HUES64 (cell line): ENCODE measurements around the gene GSS.

ENCODE experiments used
- H3K27ac ChIP-seq: 2 replicates; pipeline ENCODE4 v1.7.0; 2013; ENCODE audit warnings: low read depth, low read length, inconsistent platforms
- H3K27me3 ChIP-seq: 2 replicates; pipeline ENCODE4 v1.6.1; 2013; ENCODE audit warnings: mild to moderate bottlenecking, low read length; ENCODE audit not compliant: insufficient read depth
- H3K36me3 ChIP-seq: 2 replicates; pipeline ENCODE4 v1.6.1; 2013; ENCODE audit warnings: mild to moderate bottlenecking, low read length; ENCODE audit not compliant: insufficient read depth
- H3K4me1 ChIP-seq: 2 replicates; pipeline ENCODE4 v1.6.1; 2013; ENCODE audit warnings: mild to moderate bottlenecking, low read length, moderate library complexity; ENCODE audit not compliant: insufficient read depth
- H3K4me3 ChIP-seq: 2 replicates; pipeline ENCODE4 v1.5.1; 2013; ENCODE audit warnings: mild to moderate bottlenecking, low read length, moderate library complexity
- H3K9ac ChIP-seq: 2 replicates; pipeline ENCODE4 v1.6.1; 2013; ENCODE audit warnings: mild to moderate bottlenecking, low read depth, low read length
- H3K9me3 ChIP-seq: 2 replicates; pipeline ENCODE4 v1.6.1; 2013; ENCODE audit warnings: low read depth, low read length; ENCODE audit not compliant: insufficient read depth
- WGBS: fragments of 150-250, 120-280 bp; methylation state at CpG from one replicate; pipeline ENCODE4 v1.1.7; 2013; ENCODE audit warnings: missing lambda C conversion rate; 5-methylcytosine and 5-hydroxymethylcytosine counted together

The GSS gene

GRCh38 chr20:34983995-34984735, 28.6 kb upstream of the GSS start:
- WGBS = 17% methylated on average over 14 of the region's 14 CpGs
- H3K27ac ChIP-seq = no peak overlapping the region
- no peaks in the 10 kb centered on the region for H3K9me3 ChIP-seq
- H3K27me3 ChIP-seq = peaks cover 46% of the 10 kb centered on the region
- no peaks in the 10 kb centered on the region for H3K36me3 ChIP-seq
- peak overlapping the region; percentile 2; the same call in 1 of the 2 replicates for H3K4me3 ChIP-seq
- H3K4me1 ChIP-seq = peaks cover 26% of the 10 kb centered on the region
- no peak overlapping the region; the same call in 1 of the 2 replicates for H3K9ac ChIP-seq

- 51% methylated on average over 5 of the region's 5 CpGs for WGBS
- Histone ChIP-seq H3K27ac (no peak overlapping the region), H3K4me3 (peak overlapping the region; percentile 2; the same call in 1 of the 2 replicates), H3K27me3 (peaks cover 46% of the 10 kb centered on the region), H3K4me1 (peaks cover 26% of the 10 kb centered on the region), H3K9me3 (no peaks in the 10 kb centered on the region), H3K9ac (no peak overlapping the region; the same call in 1 of the 2 replicates), H3K36me3 (no peaks in the 10 kb centered on the region)
Observed at GRCh38 chr20:34983089-34983820, 27.6 kb upstream of the GSS start.

- WGBS = 91% methylated on average over 21 of the region's 21 CpGs
- Histone ChIP-seq H3K36me3 (no peaks in the 10 kb centered on the region), H3K27ac (no peak overlapping the region), H3K4me1 (peaks cover 26% of the 10 kb centered on the region), H3K4me3 (no peak overlapping the region), H3K9ac (no peak overlapping the region), H3K27me3 (peaks cover 46% of the 10 kb centered on the region), H3K9me3 (no peaks in the 10 kb centered on the region)
Observed at GRCh38 chr20:34982270-34983088, 26.9 kb upstream of the GSS start.

- H3K9me3 ChIP-seq = no peaks in the 10 kb centered on the region
- H3K27ac ChIP-seq = no peak overlapping the region
- peaks cover 38% of the 10 kb centered on the region for H3K27me3 ChIP-seq
- WGBS = 88% methylated on average over 22 of the region's 22 CpGs
- H3K36me3 ChIP-seq = no peaks in the 10 kb centered on the region
- peaks cover 26% of the 10 kb centered on the region for H3K4me1 ChIP-seq
- no peak overlapping the region for H3K4me3 ChIP-seq
- no peak overlapping the region for H3K9ac ChIP-seq
Observed at GRCh38 chr20:34980543-34981233, 25.1 kb upstream of the GSS start.

- Histone ChIP-seq H3K4me1 (peaks cover 20% of the 10 kb centered on the region), H3K27me3 (peaks cover 27% of the 10 kb centered on the region), H3K27ac (no peak overlapping the region), H3K36me3 (no peaks in the 10 kb centered on the region), H3K4me3 (no peak overlapping the region), H3K9me3 (no peaks in the 10 kb centered on the region), H3K9ac (no peak overlapping the region)
- 91% methylated on average over 42 of the region's 42 CpGs for WGBS
Observed at GRCh38 chr20:34979366-34980153, 24.0 kb upstream of the GSS start.

- 89% methylated on average over 10 of the region's 10 CpGs for WGBS
- peaks cover 12% of the 10 kb centered on the region for H3K4me1 ChIP-seq
Observed at GRCh38 chr20:34978092-34978744, 22.6 kb upstream of the GSS start.

GRCh38 chr20:34977365-34978091, 21.9 kb upstream of the GSS start:
- no peak overlapping the region for H3K9ac ChIP-seq
- WGBS = 64% methylated on average over 17 of the region's 17 CpGs
- H3K4me1 ChIP-seq = peaks cover 7% of the 10 kb centered on the region; the same call in 1 of the 2 replicates
- no peaks in the 10 kb centered on the region for H3K36me3 ChIP-seq
- H3K9me3 ChIP-seq = no peaks in the 10 kb centered on the region
- no peak overlapping the region for H3K4me3 ChIP-seq
- no peak overlapping the region for H3K27ac ChIP-seq
- peaks cover 7% of the 10 kb centered on the region for H3K27me3 ChIP-seq

More at GRCh38 chr20:34978092-34978744, 22.6 kb upstream of the GSS start:
- Histone ChIP-seq H3K27me3 (peaks cover 14% of the 10 kb centered on the region), H3K9me3 (no peaks in the 10 kb centered on the region), H3K27ac (no peak overlapping the region), H3K4me3 (no peak overlapping the region), H3K9ac (no peak overlapping the region), H3K36me3 (no peaks in the 10 kb centered on the region)

- 92% methylated on average over 12 of the region's 12 CpGs for WGBS
- no peaks in the 10 kb centered on the region for H3K9me3 ChIP-seq
- no peak overlapping the region for H3K9ac ChIP-seq
- H3K27me3 ChIP-seq = no peaks in the 10 kb centered on the region
- H3K27ac ChIP-seq = no peak overlapping the region
- H3K36me3 ChIP-seq = no peaks in the 10 kb centered on the region
- H3K4me3 ChIP-seq = no peak overlapping the region
- 0 out of 2 replicates have a peak, but pooled peaks cover 7% of the 10 kb centered on the region for H3K4me1 ChIP-seq
Observed at GRCh38 chr20:34976286-34976685, 20.7 kb upstream of the GSS start.

GRCh38 chr20:34974246-34974645, 18.6 kb upstream of the GSS start:
- no peak overlapping the region for H3K9ac ChIP-seq
- H3K27ac ChIP-seq = no peak overlapping the region
- H3K36me3 ChIP-seq = no peaks in the 10 kb centered on the region
- no peak overlapping the region for H3K4me3 ChIP-seq
- WGBS = 61% methylated on average over 4 of the region's 4 CpGs
- H3K27me3 ChIP-seq = no peaks in the 10 kb centered on the region
- no peaks in the 10 kb centered on the region for H3K9me3 ChIP-seq
- no peaks in the 10 kb centered on the region for H3K4me1 ChIP-seq
